GM08714 (cell line): ENCODE data around the gene RRH.

Source experiments
- H3K4me3 ChIP-seq: fragments of 200-500 bp; sonication (Bioruptor generic); 2 replicates; pipeline ENCODE4 v1.5.1; 2014; ENCODE audit warnings: mild to moderate bottlenecking, low read length, inconsistent platforms
- ZNF274 ChIP-seq: IDR thresholded peaks from 2 replicates; pipeline ENCODE4 v1.6.1; 2012; ENCODE audit warnings: mild to moderate bottlenecking, low read depth, low read length

The RRH gene

GRCh38 chr4:109890076-109890475, 62.3 kb downstream of the RRH start:
- H3K4me3 ChIP-seq, result no peak overlapping the region
- no peak for TF ChIP-seq ZNF274
